ENCODE measurements around the gene TRPM6. TPM values are rescaled to one million over a fixed set of nuclear protein-coding genes. Genes with fewer than 3 reads are reported as not detected.

Gene TRPM6
- total and polyA plus RNA-seq, 8 donors: 0.43 to 3.8 (median 0.74) TPM

- Histone ChIP-seq H3K4me3 (no peak overlapping the region), H3K36me3 (no peaks in the 10 kb centered on the region), H3K27me3 (no peaks in the 10 kb centered on the region), H3K9me3 (no peaks in the 10 kb centered on the region), H3K27ac (no peak overlapping the region), H3K4me1 (no peaks in the 10 kb centered on the region)
- DNase-seq: no peak
- no peak for ATAC-seq
- intact Hi-C loops (cut with DNase I): no loop called here
- TF ChIP-seq CTCF (IDR thresholded peaks at IDR 0.05): no peak
Observed at GRCh38 chr9:74817816-74818215, 69.9 kb downstream of the TRPM6 start.

- intact Hi-C loops (cut with DNase I): no loop called here
- Histone ChIP-seq H3K27ac (no peak overlapping the region), H3K4me1 (no peaks in the 10 kb centered on the region), H3K27me3 (no peaks in the 10 kb centered on the region), H3K9me3 (no peaks in the 10 kb centered on the region), H3K36me3 (no peaks in the 10 kb centered on the region), H3K4me3 (no peak overlapping the region)
- ATAC-seq (no peak), DNase-seq (no peak)
- TF ChIP-seq CTCF (IDR thresholded peaks at IDR 0.05): no peak
Observed at GRCh38 chr9:74817281-74817810, 70.4 kb downstream of the TRPM6 start.

DNA sequence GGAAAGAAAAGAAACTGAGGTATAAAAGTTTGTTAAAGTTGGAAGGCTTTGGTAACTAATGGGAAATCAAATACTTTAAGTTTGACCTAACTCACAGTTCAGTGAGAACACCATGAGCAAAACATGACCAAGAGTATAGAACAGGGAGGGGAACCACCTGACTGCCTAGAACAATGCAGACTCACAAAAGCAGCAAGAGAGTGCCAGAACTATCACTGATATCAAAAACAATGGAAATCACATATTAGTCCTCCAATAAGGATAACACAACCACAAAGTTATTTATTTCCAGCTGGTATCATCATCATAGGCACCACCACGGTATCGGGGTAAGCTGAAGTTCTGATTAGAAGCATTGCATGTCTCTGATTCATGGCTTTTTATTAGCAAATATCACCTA is 77.5 kb downstream of the TRPM6 start:
- Histone ChIP-seq H3K27ac (no peak overlapping the region), H3K4me3 (no peak overlapping the region), H3K27me3 (no peaks in the 10 kb centered on the region), H3K36me3 (peaks cover 0 to 8% of the 10 kb centered on the region in 2 donors), H3K4me1 (no peaks in the 10 kb centered on the region), H3K9me3 (no peaks in the 10 kb centered on the region)
- ATAC-seq (no peak), DNase-seq (no peak)
- TF ChIP-seq CTCF (IDR thresholded peaks at IDR 0.05): no peak
- intact Hi-C loops (cut with DNase I): no loop called here

DNA sequence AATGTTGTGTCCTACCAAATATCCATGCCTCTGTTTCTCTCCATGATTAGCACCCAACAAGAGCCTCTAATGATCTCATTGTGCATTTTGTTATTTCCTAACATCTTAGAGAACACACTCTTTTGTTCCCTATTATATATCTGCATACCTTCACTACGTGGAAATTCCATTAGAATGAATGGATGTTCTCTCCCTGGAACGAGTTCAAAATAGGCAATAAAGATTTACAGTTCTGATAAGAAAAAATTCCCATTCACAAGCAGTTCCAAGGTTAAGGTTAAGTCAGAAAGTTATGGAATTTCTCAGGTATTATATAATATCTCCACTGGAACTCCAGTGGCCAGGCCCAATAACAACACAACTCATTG is 83.7 kb downstream of the TRPM6 start:
- Histone ChIP-seq H3K9me3 (no peaks in the 10 kb centered on the region), H3K4me3 (no peak overlapping the region), H3K27me3 (no peaks in the 10 kb centered on the region), H3K4me1 (no peaks in the 10 kb centered on the region), H3K27ac (no peak overlapping the region), H3K36me3 (peaks cover 0 to 8% of the 10 kb centered on the region in 2 donors)
- ATAC-seq (no peak), DNase-seq (no peak)
- intact Hi-C loops (cut with DNase I): no loop called here
- no peak for TF ChIP-seq CTCF (IDR thresholded peaks at IDR 0.05)

- ATAC-seq (no peak), DNase-seq (no peak)
- H3K27ac ChIP-seq: no peak overlapping the region
- intact Hi-C loops (cut with DNase I): no loop called here
- no peaks in the 10 kb centered on the region for H3K27me3 ChIP-seq
- no peak for TF ChIP-seq CTCF (IDR thresholded peaks at IDR 0.05)
- H3K4me1 ChIP-seq: no peaks in the 10 kb centered on the region
- H3K4me3 ChIP-seq: no peak overlapping the region
- H3K36me3 ChIP-seq: peaks cover 0 to 8% of the 10 kb centered on the region in 2 donors
- H3K9me3 ChIP-seq: no peaks in the 10 kb centered on the region
Observed at GRCh38 chr9:74803376-74804017, 84.2 kb downstream of the TRPM6 start.

Data from left lung (tissue), 10 donors.